GM10266 (cell line): ENCODE data around the gene PPTC7.

Source experiments
- DNase-seq: peaks from one replicate; pipeline ENCODE4 v3.0.0; 2012; ENCODE audit errors: extremely low spot score
- TF ChIP-seq, protein P1 (sequence below): IDR thresholded peaks from 2 replicates; pipeline ENCODE4 v1.5.1; 2012; ENCODE audit warnings: mild to moderate bottlenecking, low read depth; ENCODE audit not compliant: control insufficient read depth, insufficient read depth; ENCODE audit errors: missing control alignments

Gene PPTC7

DNA sequence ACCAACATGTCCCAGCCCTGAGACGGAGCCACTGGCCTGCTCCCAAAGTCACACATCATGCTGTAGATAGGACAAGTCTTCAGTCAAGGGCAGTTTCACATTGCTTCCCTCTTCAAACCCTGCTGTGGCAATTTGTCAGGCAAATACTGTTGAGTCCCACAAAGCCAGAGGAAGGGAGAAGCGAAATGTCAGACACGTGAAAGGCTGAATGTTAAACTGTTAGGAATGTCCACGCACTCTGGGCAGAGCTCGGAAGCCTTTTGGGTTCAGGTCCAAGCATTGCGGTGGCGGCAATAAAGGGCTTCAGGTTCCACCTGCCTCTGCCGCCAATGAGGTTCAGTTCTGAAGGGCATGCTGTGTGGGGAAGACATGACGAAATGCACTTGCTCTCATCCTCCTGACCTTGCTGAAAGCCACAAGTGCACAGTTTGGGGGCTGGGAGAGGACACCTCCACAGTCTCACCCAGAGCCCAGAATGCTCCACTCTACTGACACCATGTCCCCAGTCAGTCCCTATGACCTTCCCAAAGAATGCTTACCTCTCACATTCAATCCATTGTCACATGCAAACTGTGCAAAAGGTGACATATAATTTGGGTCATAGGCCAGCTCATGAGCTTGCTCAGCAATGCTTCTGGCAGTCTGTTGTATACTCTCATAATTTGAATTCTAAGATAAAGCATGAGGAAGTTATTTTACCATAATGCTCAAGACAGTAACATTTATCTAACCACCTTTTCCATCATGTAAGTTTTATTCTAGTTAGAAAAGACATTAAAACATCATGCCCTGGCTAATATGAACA is 45.3 kb downstream of the PPTC7 start:
- no peak for DNase-seq
- TF ChIP-seq, protein P1, sequence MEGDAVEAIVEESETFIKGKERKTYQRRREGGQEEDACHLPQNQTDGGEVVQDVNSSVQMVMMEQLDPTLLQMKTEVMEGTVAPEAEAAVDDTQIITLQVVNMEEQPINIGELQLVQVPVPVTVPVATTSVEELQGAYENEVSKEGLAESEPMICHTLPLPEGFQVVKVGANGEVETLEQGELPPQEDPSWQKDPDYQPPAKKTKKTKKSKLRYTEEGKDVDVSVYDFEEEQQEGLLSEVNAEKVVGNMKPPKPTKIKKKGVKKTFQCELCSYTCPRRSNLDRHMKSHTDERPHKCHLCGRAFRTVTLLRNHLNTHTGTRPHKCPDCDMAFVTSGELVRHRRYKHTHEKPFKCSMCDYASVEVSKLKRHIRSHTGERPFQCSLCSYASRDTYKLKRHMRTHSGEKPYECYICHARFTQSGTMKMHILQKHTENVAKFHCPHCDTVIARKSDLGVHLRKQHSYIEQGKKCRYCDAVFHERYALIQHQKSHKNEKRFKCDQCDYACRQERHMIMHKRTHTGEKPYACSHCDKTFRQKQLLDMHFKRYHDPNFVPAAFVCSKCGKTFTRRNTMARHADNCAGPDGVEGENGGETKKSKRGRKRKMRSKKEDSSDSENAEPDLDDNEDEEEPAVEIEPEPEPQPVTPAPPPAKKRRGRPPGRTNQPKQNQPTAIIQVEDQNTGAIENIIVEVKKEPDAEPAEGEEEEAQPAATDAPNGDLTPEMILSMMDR, result no peak

DNA sequence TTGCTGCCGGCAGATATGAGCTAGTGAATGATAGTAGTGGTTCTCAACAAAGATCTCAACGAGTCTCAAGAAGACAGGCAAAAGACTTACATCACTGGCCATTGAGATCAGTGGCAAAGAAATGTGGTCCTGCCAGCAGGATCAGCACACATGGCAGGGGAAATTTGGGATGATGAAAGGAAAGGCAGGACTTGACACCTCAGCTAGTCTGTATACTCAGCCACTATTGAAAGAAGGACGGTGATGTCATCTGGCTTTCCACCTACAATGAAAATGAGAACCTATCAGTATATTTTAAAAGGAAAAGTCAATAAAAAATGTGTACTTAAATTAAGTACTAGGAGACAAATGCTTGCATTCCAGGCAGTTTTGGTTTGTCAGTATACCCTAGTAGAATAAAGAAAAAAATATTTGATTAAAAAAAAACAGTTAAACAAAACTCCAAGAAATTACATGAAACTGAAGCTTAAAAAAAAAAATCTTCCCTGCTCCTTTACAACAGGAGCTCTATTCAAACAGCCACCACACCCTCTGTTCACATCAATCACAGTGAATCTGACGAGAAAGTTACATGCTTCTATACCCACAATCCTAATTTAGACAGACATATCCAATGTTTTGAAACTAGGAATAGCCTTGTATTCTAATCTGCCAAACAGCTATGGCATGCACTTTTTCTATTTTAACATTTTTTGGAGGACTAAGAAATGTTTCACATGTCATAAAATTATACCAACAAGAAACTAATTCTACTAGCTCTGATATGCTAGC is 46.1 kb downstream of the PPTC7 start:
- TF ChIP-seq, protein P1, result no peak
- no peak for DNase-seq

DNA sequence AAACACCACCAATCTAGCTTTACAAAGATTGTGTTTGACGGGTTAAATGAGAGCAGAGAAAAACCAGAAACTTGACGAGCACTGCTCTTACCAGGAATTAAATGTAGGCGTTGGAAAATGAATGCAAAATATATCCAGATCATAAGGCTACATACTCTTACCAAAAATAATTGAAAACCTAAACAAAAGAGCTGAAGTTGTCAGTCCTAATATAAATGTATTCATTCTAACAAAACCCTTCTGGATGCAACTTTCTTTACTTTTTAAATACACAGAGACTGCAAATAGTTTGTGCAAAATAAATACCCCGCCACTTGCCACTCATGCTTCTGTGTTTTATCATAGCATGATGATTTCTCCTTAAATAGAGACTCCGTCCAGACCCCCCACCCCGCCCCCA is 48.3 kb downstream of the PPTC7 start:
- no peak for DNase-seq
- TF ChIP-seq, protein P1, result no peak

DNA sequence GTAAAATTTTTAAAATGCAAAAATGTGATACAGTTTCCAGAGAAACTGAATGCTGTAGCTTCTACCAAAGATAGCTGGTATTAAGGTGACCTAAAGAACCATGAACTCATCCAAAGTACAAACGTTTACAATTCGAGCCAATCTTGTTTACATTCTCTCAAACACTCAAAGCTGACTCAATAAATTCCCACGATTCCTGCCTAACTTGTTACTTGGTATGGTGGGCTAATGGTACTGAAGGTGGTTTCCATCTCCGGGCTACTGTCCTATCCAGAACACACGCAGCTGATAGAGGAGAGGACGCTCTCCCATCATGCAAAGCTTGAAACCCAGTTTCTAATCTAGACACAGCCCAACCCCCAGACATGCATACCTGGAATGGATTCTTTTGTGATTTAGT is 49.5 kb downstream of the PPTC7 start:
- DNase-seq, result no peak
- TF ChIP-seq, protein P1, result no peak

DNA sequence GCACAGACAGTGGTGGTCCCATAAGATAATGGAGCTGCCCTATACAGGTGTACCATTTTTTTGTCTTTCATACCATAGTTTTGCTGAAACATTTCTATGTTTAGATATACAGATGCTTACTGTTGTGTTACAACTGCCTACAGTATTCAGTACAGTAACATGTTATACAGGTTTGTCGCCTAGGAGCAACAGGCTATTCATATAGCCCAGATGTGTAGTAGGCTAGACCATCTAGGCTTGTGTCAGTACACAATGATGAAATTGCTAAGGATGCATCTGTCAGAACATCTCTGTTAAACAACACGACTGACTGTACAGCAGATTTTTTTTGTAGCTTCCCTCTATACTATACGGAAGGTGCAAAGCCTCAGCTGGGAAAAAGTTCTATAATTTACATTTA is 50.5 kb downstream of the PPTC7 start:
- no peak for DNase-seq
- TF ChIP-seq, protein P1, result no peak

DNA sequence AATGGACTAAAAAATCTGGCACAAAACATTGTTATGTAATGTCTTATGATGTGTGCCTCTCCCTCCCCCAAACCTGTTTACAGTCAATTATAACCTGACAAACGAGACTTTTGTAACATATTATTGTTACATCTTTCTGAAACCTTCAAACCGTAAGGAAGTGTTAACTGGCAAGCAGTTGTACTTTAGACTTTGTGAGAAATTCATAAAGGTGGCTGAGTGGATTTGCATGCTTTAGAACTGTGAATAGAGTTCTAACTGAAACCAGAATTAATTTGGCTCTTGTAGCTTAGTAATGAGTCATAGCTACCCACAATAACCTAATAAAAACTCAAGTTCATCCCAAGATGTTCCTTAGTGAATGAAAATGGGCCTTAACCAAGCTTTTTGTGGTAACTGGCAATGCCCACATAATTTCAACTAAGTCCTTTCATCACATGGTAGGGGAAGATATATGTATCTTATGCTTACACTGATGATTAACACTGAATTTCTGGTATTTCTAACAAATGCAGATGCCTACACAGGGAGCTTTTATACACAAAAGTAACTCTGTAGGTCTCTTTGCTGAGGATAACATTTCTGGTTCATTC is 51.3 kb downstream of the PPTC7 start:
- DNase-seq, result peak; percentile 59
- TF ChIP-seq, protein P1, result no peak
